ENCODE data around the gene ACOXL.

- TF ChIP-seq CTCF (IDR thresholded peaks at IDR 0.05; ENCODE audit: extremely low read depth in 1 of 2, insufficient read depth in 1 of 2, low read depth in 1 of 2, low read length in 2 of 2) (no peak), POLR2AphosphoS5 (IDR thresholded peaks at IDR 0.05; ENCODE audit: insufficient read depth, low read depth, low read length) (no peak), JUN (IDR thresholded peaks at IDR 0.05; ENCODE audit: borderline replicate concordance, insufficient read depth, insufficient read length, low read depth) (no peak), MAX (IDR thresholded peaks at IDR 0.05; ENCODE audit: insufficient read depth, insufficient read length) (no peak), EZH2 (IDR thresholded peaks at IDR 0.05; ENCODE audit: borderline replicate concordance, low read depth, low read length, severe bottlenecking) (no peak), GATA2 (IDR thresholded peaks at IDR 0.05; ENCODE audit: insufficient read depth, insufficient read length, low read depth, low read length) (no peak), POLR2A (IDR thresholded peaks at IDR 0.05; ENCODE audit: low read depth, low read length) (no peak)
Measured at GRCh38 chr2:110873597-110874452, 141.5 kb downstream of the ACOXL start.
